SK-N-SH treated with all-trans-retinoic acid at 6 μM for 48 hours (cell line): ENCODE data around the gene TAAR9.

Experiments used
- ZFP3 ChIP-seq: fragments of 250-450 bp; sonication (Bioruptor Pico); IDR thresholded peaks from 2 replicates; pipeline ENCODE4 v1.5.0; 2020; ENCODE audit warnings: mild to moderate bottlenecking, moderate library complexity
- TF ChIP-seq, protein P1 (sequence below): fragments of 250-450 bp; sonication (Bioruptor Pico); IDR thresholded peaks from 2 replicates; pipeline ENCODE4 v1.8.0; 2021; ENCODE audit warnings: low read depth, mild to moderate bottlenecking, moderate library complexity, borderline replicate concordance

GRCh38 chr6:132499757-132500156 is 38.3 kb upstream of the TAAR9 start:
- TF ChIP-seq ZFP3 (CRISPR knock-in tag) = no peak
- TF ChIP-seq, protein P1, sequence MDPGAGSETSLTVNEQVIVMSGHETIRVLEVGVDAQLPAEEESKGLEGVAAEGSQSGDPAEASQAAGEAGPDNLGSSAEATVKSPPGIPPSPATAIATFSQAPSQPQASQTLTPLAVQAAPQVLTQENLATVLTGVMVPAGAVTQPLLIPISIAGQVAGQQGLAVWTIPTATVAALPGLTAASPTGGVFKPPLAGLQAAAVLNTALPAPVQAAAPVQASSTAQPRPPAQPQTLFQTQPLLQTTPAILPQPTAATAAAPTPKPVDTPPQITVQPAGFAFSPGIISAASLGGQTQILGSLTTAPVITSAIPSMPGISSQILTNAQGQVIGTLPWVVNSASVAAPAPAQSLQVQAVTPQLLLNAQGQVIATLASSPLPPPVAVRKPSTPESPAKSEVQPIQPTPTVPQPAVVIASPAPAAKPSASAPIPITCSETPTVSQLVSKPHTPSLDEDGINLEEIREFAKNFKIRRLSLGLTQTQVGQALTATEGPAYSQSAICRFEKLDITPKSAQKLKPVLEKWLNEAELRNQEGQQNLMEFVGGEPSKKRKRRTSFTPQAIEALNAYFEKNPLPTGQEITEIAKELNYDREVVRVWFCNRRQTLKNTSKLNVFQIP (CRISPR knock-in tag) = no peak
